HEK293 (cell line): Measurements from ENCODE around the gene CCDC85A.

Experiments
- CTCF ChIA-PET: fragments of 350-600 bp; formaldehyde crosslinking; extraction: SDS; loops from one replicate; lab custom pipeline; 2021; ENCODE audit warnings: antibody characterized with exemption; lab: Yijun Ruan, JAX
- POLR2A ChIA-PET: fragments of 300-600 bp; formaldehyde crosslinking; extraction: SDS; loops from one replicate; lab custom pipeline; 2020; ENCODE audit warnings: antibody characterized with exemption, inconsistent platforms; lab: Yijun Ruan, JAX
- H3K27ac ChIP-seq: fragments of 200-500 bp; sonication (Bioruptor generic); 2 replicates; pipeline ENCODE4 v1.5.1; 2014; ENCODE audit warnings: low read depth, low read length, control low read depth, inconsistent platforms; ENCODE audit errors: extremely low read depth
- H3K36me3 ChIP-seq, 2 experiments: fragments of 200-500 bp in 1 of 2; sonication (Bioruptor generic) in 1 of 2; 1 replicate in 1 of 2; 2 replicates in 1 of 2; pipeline ENCODE4 v1.5.1; 2014 to 2017; ENCODE audit warnings: inconsistent platforms in 2 of 2, low read length in 2 of 2; ENCODE audit not compliant: control insufficient read depth in 2 of 2, insufficient read depth in 1 of 2
- H3K4me1 ChIP-seq: fragments of 200-500 bp; sonication (Bioruptor generic); 2 replicates; pipeline ENCODE4 v1.5.1; 2014; ENCODE audit warnings: mild to moderate bottlenecking, low read length, inconsistent platforms; ENCODE audit not compliant: control insufficient read depth, insufficient read depth
- H3K4me3 ChIP-seq: 2 replicates; pipeline ENCODE4 v1.5.1; 2011; ENCODE audit warnings: low read depth, mild to moderate bottlenecking, control low read depth, low read length, moderate library complexity
- H3K9me3 ChIP-seq: fragments of 200-500 bp; sonication (Bioruptor generic); 2 replicates; pipeline ENCODE4 v1.5.1; 2014; ENCODE audit warnings: low read depth, low read length, inconsistent platforms; ENCODE audit not compliant: control insufficient read depth, insufficient read depth
- ATF2 ChIP-seq: fragments of 450-650 bp; formaldehyde crosslinking; IDR thresholded peaks from 2 replicates; pipeline ENCODE4 v1.5.1; 2016; ENCODE audit warnings: missing biosample characterization, missing genetic modification characterization, low read depth
- GLI4 ChIP-seq: fragments of 450-650 bp; formaldehyde crosslinking; IDR thresholded peaks from 2 replicates; pipeline ENCODE4 v1.5.1; 2016; ENCODE audit warnings: missing biosample characterization, missing genetic modification characterization
- HOXC10 ChIP-seq: sonication (generic); formaldehyde crosslinking; IDR thresholded peaks from 2 replicates; pipeline ENCODE4 v1.8.1; 2023; ENCODE audit warnings: mild to moderate bottlenecking, missing genetic modification reagents
- KLF8 ChIP-seq: fragments of 450-650 bp; formaldehyde crosslinking; IDR thresholded peaks from 2 replicates; pipeline ENCODE4 v1.5.1; 2016; ENCODE audit warnings: missing biosample characterization, missing genetic modification characterization
- OVOL3 ChIP-seq: fragments of 450-650 bp; formaldehyde crosslinking; IDR thresholded peaks from 2 replicates; pipeline ENCODE4 v1.5.1; 2016; ENCODE audit warnings: missing biosample characterization, missing genetic modification characterization
- YY2 ChIP-seq: fragments of 450-650 bp; formaldehyde crosslinking; IDR thresholded peaks from 2 replicates; pipeline ENCODE4 v1.5.1; 2016; ENCODE audit warnings: missing biosample characterization, missing genetic modification characterization
- ZBTB1 ChIP-seq: fragments of 450-650 bp; formaldehyde crosslinking; IDR thresholded peaks from 2 replicates; pipeline ENCODE4 v1.5.1; 2016; ENCODE audit warnings: missing biosample characterization, missing genetic modification characterization
- ZBTB6 ChIP-seq: fragments of 450-650 bp; formaldehyde crosslinking; IDR thresholded peaks from 2 replicates; pipeline ENCODE4 v1.5.1; 2017; ENCODE audit warnings: missing biosample characterization, missing genetic modification characterization
- ZNF221 ChIP-seq: fragments of 450-650 bp; formaldehyde crosslinking; IDR thresholded peaks from 2 replicates; pipeline ENCODE4 v1.5.1; 2017; ENCODE audit warnings: missing biosample characterization, missing genetic modification characterization, borderline replicate concordance
- ZNF223 ChIP-seq: fragments of 450-650 bp; formaldehyde crosslinking; IDR thresholded peaks from 2 replicates; pipeline ENCODE4 v1.5.1; 2016; ENCODE audit warnings: missing biosample characterization, missing genetic modification characterization
- ZNF23 ChIP-seq: fragments of 450-650 bp; formaldehyde crosslinking; IDR thresholded peaks from 2 replicates; pipeline ENCODE4 v1.5.1; 2016; ENCODE audit warnings: missing biosample characterization, missing genetic modification characterization, borderline replicate concordance
- ZNF24 ChIP-seq: fragments of 450-650 bp; formaldehyde crosslinking; IDR thresholded peaks from 2 replicates; pipeline ENCODE4 v1.5.1; 2016; ENCODE audit warnings: missing biosample characterization, missing genetic modification characterization
- ZNF274 ChIP-seq, 2 experiments: fragments of 200-500 bp in 1 of 2; fragments of 450-650 bp in 1 of 2; sonication (Bioruptor generic) in 1 of 2; formaldehyde crosslinking in 1 of 2; IDR thresholded peaks; 2 replicates each; pipeline versions ENCODE4 v1.5.1 to v1.6.1; 2014 to 2016; ENCODE audit warnings: borderline replicate concordance in 1 of 2, inconsistent platforms in 1 of 2, low read length in 1 of 2, missing biosample characterization in 1 of 2, missing genetic modification characterization in 1 of 2
- ZNF302 ChIP-seq: fragments of 450-650 bp; formaldehyde crosslinking; IDR thresholded peaks from 2 replicates; pipeline ENCODE4 v1.5.1; 2016; ENCODE audit warnings: missing biosample characterization, missing genetic modification characterization, low read depth
- ZNF341 ChIP-seq: fragments of 450-650 bp; formaldehyde crosslinking; IDR thresholded peaks from 2 replicates; pipeline ENCODE4; 2016; ENCODE audit warnings: low read depth, missing biosample characterization, missing genetic modification characterization
- ZNF354C ChIP-seq: fragments of 450-650 bp; formaldehyde crosslinking; IDR thresholded peaks from 2 replicates; pipeline ENCODE4 v1.5.1; 2016; ENCODE audit warnings: missing biosample characterization, missing genetic modification characterization, low read depth, borderline replicate concordance
- ZNF571 ChIP-seq: fragments of 450-650 bp; formaldehyde crosslinking; IDR thresholded peaks from 2 replicates; pipeline ENCODE4 v1.5.0; 2017; ENCODE audit warnings: missing biosample characterization, missing genetic modification characterization
- ZNF629 ChIP-seq: fragments of 450-650 bp; formaldehyde crosslinking; IDR thresholded peaks from 2 replicates; pipeline ENCODE4 v1.5.1; 2017; ENCODE audit warnings: missing biosample characterization, missing genetic modification characterization
- ZNF654 ChIP-seq: fragments of 450-650 bp; formaldehyde crosslinking; IDR thresholded peaks from 2 replicates; pipeline ENCODE4 v1.5.1; 2016; ENCODE audit warnings: low read depth, missing biosample characterization, missing genetic modification characterization
- ZNF658 ChIP-seq: fragments of 450-650 bp; formaldehyde crosslinking; IDR thresholded peaks from 2 replicates; pipeline ENCODE4; 2016; ENCODE audit warnings: missing biosample characterization, missing genetic modification characterization
- ZNF692 ChIP-seq: fragments of 450-650 bp; formaldehyde crosslinking; IDR thresholded peaks from 2 replicates; pipeline ENCODE4 v1.5.1; 2016; ENCODE audit warnings: missing biosample characterization, missing genetic modification characterization
- ZXDB ChIP-seq: fragments of 450-650 bp; formaldehyde crosslinking; IDR thresholded peaks from 2 replicates; pipeline ENCODE4 v1.5.1; 2016; ENCODE audit warnings: missing biosample characterization, missing genetic modification characterization

Gene CCDC85A

GRCh38 chr2:56386657-56387056 lies 202.9 kb downstream of the CCDC85A start:
- TF ChIP-seq ZNF274 (IDR thresholded peaks at IDR 0.05; ENCODE audit: low read length): no peak
- no peak for TF ChIP-seq ZNF274 (tag by site-specific recombination; IDR thresholded peaks at IDR 0.05; ENCODE audit: borderline replicate concordance)
- TF ChIP-seq HOXC10: no peak
- no peak for TF ChIP-seq OVOL3 (tag by site-specific recombination)
- TF ChIP-seq KLF8 (tag by site-specific recombination): no peak
- no peak for TF ChIP-seq ZNF629
- no peak for TF ChIP-seq ZNF354C (tag by site-specific recombination)
- no peak for TF ChIP-seq ZBTB6 (tag by site-specific recombination)
- no peak for TF ChIP-seq ZXDB (tag by site-specific recombination)
- no peak for TF ChIP-seq GLI4 (tag by site-specific recombination)
- TF ChIP-seq ZNF24 (tag by site-specific recombination): no peak
- no peak for TF ChIP-seq ZNF571 (tag by site-specific recombination)
- no peak for TF ChIP-seq ZNF654 (tag by site-specific recombination)
- TF ChIP-seq ZNF221 (tag by site-specific recombination): no peak
- no peak for TF ChIP-seq ZNF341 (tag by site-specific recombination)
- no peak for TF ChIP-seq ZNF692 (tag by site-specific recombination)
- no peak for TF ChIP-seq ZNF302 (tag by site-specific recombination)
- no peak for TF ChIP-seq YY2 (tag by site-specific recombination)
- Histone ChIP-seq H3K9me3 (no peaks in the 10 kb centered on the region), H3K4me1 (no peaks in the 10 kb centered on the region), H3K27ac (no peak overlapping the region), H3K36me3 (no peaks in the 10 kb centered on the region), H3K4me3 (no peak overlapping the region)
- CTCF ChIA-PET: no interaction called here
- POLR2A ChIA-PET: no interaction called here

GRCh38 chr2:56390644-56391043 lies 206.9 kb downstream of the CCDC85A start:
- TF ChIP-seq ZNF23 (tag by site-specific recombination): no peak
- 0 out of 2 replicates have a peak, but pooled peaks have one; percentile 32 for TF ChIP-seq ATF2 (tag by site-specific recombination)
- H3K4me1 ChIP-seq: no peaks in the 10 kb centered on the region
- no peaks in the 10 kb centered on the region for H3K9me3 ChIP-seq
- POLR2A ChIA-PET: no interaction called here
- no peaks in the 10 kb centered on the region for H3K36me3 ChIP-seq
- no peak overlapping the region for H3K27ac ChIP-seq
- CTCF ChIA-PET: interaction anchor here (1.2 kb wide), 1 partner anchor 207 kb away, joined by 3 read pairs; the partner anchor contains the start of gene CCDC85A
- no peak overlapping the region for H3K4me3 ChIP-seq

- H3K36me3 ChIP-seq: no peaks in the 10 kb centered on the region
- H3K27ac ChIP-seq: no peak overlapping the region
- no peaks in the 10 kb centered on the region for H3K4me1 ChIP-seq
- H3K9me3 ChIP-seq: no peaks in the 10 kb centered on the region
- TF ChIP-seq ZBTB1 (no peak), ZNF223 (tag by site-specific recombination) (no peak), ZNF658 (tag by site-specific recombination) (no peak)
- CTCF ChIA-PET: no interaction called here
- POLR2A ChIA-PET: no interaction called here
- no peak overlapping the region for H3K4me3 ChIP-seq
These were observed 226.3 kb downstream of the CCDC85A start for GRCh38 chr2:56410140-56410539.
